ENCODE results near the gene DNM1.

DNM1 gene

DNA sequence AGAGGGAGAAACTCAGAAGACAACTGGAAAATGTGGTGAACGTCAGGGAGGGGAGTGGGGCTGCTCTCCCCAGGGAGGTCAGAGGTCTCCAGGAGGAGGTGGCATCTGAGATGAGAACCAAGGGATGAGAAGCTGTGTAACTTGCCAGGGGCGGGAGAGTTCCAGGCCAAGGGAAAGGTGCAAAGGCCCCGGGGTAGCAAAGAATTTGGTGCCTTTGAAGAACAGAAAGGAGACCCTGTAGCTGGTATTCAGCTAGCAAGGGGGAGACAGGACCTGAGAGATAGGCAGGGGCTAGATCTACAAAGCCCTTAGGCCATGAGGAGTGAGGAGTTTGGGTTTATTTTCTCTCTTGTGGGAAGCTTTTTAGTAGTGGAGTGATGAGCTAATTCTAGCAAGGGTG lies 3.3 kb downstream of the DNM1 start:
- ChIA-PET POLR2A (no interaction called here), CTCF (interaction anchor here (0.9 to 1.8 kb wide), 4 partner anchors 9 to 44 kb away, joined by 3 to 7 read pairs (median 4); no protein-coding TSS in a partner anchor)
- no peak for DNase-seq
- 86% methylated on average over 1 of the region's 3 CpGs for WGBS (ENCODE audit: insufficient coverage)
- no peaks in the 10 kb centered on the region for H3K27me3 ChIP-seq (replicated peaks in 2 of 5; ENCODE audit: control insufficient read depth in 4 of 5, insufficient read depth in 5 of 5, low read length in 4 of 5)
- no peaks in the 10 kb centered on the region for H3K36me3 ChIP-seq (ENCODE audit: control insufficient read depth in 4 of 4, insufficient read depth in 4 of 4, low read length in 3 of 4)
- H3K9me3 ChIP-seq (ENCODE audit: control extremely low read depth in 1 of 5, control insufficient read depth in 4 of 5, insufficient read depth in 2 of 5, low read depth in 1 of 5, low read length in 4 of 5) = no peaks in the 10 kb centered on the region
- no peak overlapping the region for H3K27ac ChIP-seq (ENCODE audit: insufficient read depth in 1 of 2, low read depth in 1 of 2, low read length in 2 of 2, poor library complexity in 1 of 2, severe bottlenecking in 2 of 2)
- H3K4me3 ChIP-seq (ENCODE audit: control insufficient read depth in 1 of 7, extremely low read depth in 1 of 7, insufficient read depth in 4 of 7, low read depth in 2 of 7, low read length in 6 of 7) = no peak overlapping the region
- peaks cover 0 to 26% (median 14%) of the 10 kb centered on the region in 4 experiments for H3K4me1 ChIP-seq (ENCODE audit: control extremely low read depth in 1 of 4, control insufficient read depth in 4 of 4, insufficient read depth in 4 of 4, low read length in 3 of 4)

DNA sequence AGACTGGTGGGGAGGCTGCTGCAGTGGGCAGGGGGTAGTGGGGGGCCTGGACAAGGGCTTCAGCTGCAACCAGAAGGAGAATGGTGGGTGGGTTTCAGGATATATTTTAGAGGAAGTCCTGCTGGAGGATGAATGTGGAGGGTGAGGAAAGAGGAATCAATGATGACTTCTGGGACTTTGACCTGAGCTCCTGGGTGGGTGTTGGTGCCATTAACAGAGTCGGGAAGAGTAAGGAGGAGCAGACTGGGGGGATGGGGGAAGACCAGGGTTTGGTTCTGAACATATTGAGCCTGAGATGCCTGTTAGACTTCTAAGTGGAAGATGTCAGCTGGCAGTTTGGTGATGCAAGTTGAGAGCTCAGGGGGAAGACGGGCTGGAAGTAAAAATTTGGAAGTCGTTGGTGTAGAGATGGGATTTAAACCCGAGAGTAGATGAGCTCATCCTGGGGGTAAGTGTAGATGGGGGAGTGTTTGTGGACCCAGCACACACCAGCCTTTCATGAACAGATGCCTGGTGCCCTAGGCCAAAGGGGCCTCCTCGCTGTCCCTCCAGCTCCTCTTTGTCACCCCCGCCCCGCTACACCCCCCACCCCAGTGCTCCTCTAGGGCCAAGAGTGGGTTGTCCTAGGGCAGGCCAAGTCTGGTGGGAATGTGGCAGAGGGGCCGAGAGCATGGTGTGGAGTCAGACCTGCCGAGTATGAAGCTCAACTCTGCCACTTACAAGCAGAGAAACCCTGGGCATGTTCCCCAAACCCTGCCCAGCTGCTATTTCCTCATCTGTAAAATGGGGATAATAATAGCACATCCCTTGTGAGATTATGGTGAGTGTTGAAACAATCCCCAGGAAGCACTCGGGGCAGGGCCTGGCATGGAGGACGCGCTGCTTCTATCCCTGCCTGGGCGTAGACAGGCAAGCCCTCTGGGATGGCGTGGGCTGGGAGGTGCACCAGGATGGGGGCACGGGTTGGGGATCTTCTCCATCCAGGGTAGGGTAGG lies 4.0 kb downstream of the DNM1 start:
- WGBS (ENCODE audit: insufficient coverage) = 93% methylated on average over 6 of the region's 15 CpGs

DNA sequence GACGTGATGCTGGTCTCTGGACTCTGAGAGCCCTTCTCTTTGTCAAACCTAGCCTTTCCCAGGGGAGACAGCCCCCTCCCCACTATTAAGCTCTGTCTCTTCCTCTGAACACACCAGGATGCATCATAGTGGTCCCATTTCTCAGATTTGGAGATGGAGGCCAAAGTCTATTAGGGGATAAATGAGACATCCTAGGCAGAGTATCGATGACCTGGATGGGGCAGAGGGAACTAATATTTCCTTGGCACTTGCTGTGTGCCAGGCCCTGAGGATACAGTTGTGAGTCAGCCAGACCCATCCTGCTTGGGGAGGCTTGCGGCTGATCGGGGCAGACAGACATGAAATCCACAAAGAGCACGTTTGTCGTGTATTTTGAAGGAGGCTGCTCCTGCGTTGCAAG lies 5.2 kb downstream of the DNM1 start:
- H3K4me3 ChIP-seq (ENCODE audit: control insufficient read depth in 1 of 7, extremely low read depth in 1 of 7, insufficient read depth in 4 of 7, low read depth in 2 of 7, low read length in 6 of 7) = no peak overlapping the region
- H3K36me3 ChIP-seq (ENCODE audit: control insufficient read depth in 4 of 4, insufficient read depth in 4 of 4, low read length in 3 of 4) = no peaks in the 10 kb centered on the region
- ChIA-PET CTCF (interaction anchor here (1.0 to 1.7 kb wide), 3 partner anchors 13 to 82 kb away, joined by 3 to 4 read pairs (median 4); partner anchors contain the start of gene CIZ1), POLR2A (no interaction called here)
- H3K9me3 ChIP-seq (ENCODE audit: control extremely low read depth in 1 of 5, control insufficient read depth in 4 of 5, insufficient read depth in 2 of 5, low read depth in 1 of 5, low read length in 4 of 5) = no peaks in the 10 kb centered on the region
- no peaks in the 10 kb centered on the region for H3K27me3 ChIP-seq (replicated peaks in 2 of 5; ENCODE audit: control insufficient read depth in 4 of 5, insufficient read depth in 5 of 5, low read length in 4 of 5)
- no peak overlapping the region for H3K27ac ChIP-seq (ENCODE audit: insufficient read depth in 1 of 2, low read depth in 1 of 2, low read length in 2 of 2, poor library complexity in 1 of 2, severe bottlenecking in 2 of 2)
- H3K4me1 ChIP-seq (ENCODE audit: control extremely low read depth in 1 of 4, control insufficient read depth in 4 of 4, insufficient read depth in 4 of 4, low read length in 3 of 4) = peaks cover 0 to 15% (median 12%) of the 10 kb centered on the region in 4 experiments
- DNase-seq = no peak
- WGBS (ENCODE audit: insufficient coverage) = 100% methylated on average over 7 of the region's 7 CpGs

More for the DNA sequence above, 4.0 kb downstream of the DNM1 start:
- ChIA-PET POLR2A (no interaction called here), CTCF (interaction anchor here (0.9 to 1.8 kb wide), 4 partner anchors 9 to 43 kb away, joined by 3 to 7 read pairs (median 4); no protein-coding TSS in a partner anchor)
- Histone ChIP-seq H3K9me3 (ENCODE audit: control extremely low read depth in 1 of 5, control insufficient read depth in 4 of 5, insufficient read depth in 2 of 5, low read depth in 1 of 5, low read length in 4 of 5) (no peaks in the 10 kb centered on the region), H3K27me3 (replicated peaks in 2 of 5; ENCODE audit: control insufficient read depth in 4 of 5, insufficient read depth in 5 of 5, low read length in 4 of 5) (no peaks in the 10 kb centered on the region), H3K36me3 (ENCODE audit: control insufficient read depth in 4 of 4, insufficient read depth in 4 of 4, low read length in 3 of 4) (no peaks in the 10 kb centered on the region), H3K4me1 (ENCODE audit: control extremely low read depth in 1 of 4, control insufficient read depth in 4 of 4, insufficient read depth in 4 of 4, low read length in 3 of 4) (peaks cover 0 to 22% (median 14%) of the 10 kb centered on the region in 4 experiments), H3K27ac (ENCODE audit: insufficient read depth in 1 of 2, low read depth in 1 of 2, low read length in 2 of 2, poor library complexity in 1 of 2, severe bottlenecking in 2 of 2) (no peak overlapping the region), H3K4me3 (ENCODE audit: control insufficient read depth in 1 of 7, extremely low read depth in 1 of 7, insufficient read depth in 4 of 7, low read depth in 2 of 7, low read length in 6 of 7) (no peak overlapping the region)
- DNase-seq = no peak

DNA sequence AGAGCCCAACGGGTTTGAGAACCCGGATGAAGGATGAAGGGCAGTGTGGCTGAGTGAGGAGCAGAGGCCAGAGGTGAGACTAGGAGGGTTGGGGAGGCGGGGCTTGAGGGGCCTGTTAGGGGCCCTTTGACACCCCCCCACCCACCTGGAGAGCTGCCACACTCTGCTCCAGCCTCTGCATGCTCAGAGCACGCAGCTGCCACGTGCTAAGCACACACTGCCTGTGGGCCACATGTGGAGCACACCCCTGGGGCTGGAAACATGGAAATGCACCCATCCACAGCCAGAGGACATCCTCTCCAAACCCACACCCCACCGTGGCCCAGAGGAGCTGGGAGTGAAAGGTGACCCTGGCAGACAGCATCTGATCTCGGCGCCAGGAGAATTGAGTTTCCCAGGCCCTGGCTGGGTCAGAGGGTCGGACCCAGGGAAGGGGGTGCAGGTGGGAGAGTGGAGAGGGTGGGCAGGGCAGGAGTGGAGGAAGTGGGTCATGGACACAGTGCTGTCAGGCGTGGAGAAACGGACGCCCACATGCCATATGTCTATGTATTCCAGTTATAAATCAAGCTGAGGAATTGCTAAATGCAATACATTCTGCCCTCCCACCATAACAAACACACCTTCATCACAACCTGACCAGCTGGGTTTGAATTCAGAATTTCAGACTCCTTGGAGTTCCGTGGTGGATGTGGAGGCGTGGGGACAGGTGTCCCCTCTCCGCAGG lies 5.9 kb downstream of the DNM1 start:
- no peak overlapping the region for H3K4me3 ChIP-seq (ENCODE audit: control insufficient read depth in 1 of 7, extremely low read depth in 1 of 7, insufficient read depth in 4 of 7, low read depth in 2 of 7, low read length in 6 of 7)
- ChIA-PET CTCF (interaction anchor here (1.0 to 1.5 kb wide), 3 partner anchors 14 to 82 kb away, joined by 3 to 4 read pairs (median 3); partner anchors contain the start of gene CIZ1), POLR2A (no interaction called here)
- no peak overlapping the region for H3K27ac ChIP-seq (ENCODE audit: insufficient read depth in 1 of 2, low read depth in 1 of 2, low read length in 2 of 2, poor library complexity in 1 of 2, severe bottlenecking in 2 of 2)
- DNase-seq = no peak
- H3K9me3 ChIP-seq (ENCODE audit: control extremely low read depth in 1 of 5, control insufficient read depth in 4 of 5, insufficient read depth in 2 of 5, low read depth in 1 of 5, low read length in 4 of 5) = no peaks in the 10 kb centered on the region
- H3K27me3 ChIP-seq (replicated peaks in 2 of 5; ENCODE audit: control insufficient read depth in 4 of 5, insufficient read depth in 5 of 5, low read length in 4 of 5) = no peaks in the 10 kb centered on the region
- 84% methylated on average over 8 of the region's 15 CpGs for WGBS (ENCODE audit: insufficient coverage)
- peaks cover 0 to 8% (median 6%) of the 10 kb centered on the region in 4 experiments for H3K4me1 ChIP-seq (ENCODE audit: control extremely low read depth in 1 of 4, control insufficient read depth in 4 of 4, insufficient read depth in 4 of 4, low read length in 3 of 4)
- no peaks in the 10 kb centered on the region for H3K36me3 ChIP-seq (ENCODE audit: control insufficient read depth in 4 of 4, insufficient read depth in 4 of 4, low read length in 3 of 4)

DNA sequence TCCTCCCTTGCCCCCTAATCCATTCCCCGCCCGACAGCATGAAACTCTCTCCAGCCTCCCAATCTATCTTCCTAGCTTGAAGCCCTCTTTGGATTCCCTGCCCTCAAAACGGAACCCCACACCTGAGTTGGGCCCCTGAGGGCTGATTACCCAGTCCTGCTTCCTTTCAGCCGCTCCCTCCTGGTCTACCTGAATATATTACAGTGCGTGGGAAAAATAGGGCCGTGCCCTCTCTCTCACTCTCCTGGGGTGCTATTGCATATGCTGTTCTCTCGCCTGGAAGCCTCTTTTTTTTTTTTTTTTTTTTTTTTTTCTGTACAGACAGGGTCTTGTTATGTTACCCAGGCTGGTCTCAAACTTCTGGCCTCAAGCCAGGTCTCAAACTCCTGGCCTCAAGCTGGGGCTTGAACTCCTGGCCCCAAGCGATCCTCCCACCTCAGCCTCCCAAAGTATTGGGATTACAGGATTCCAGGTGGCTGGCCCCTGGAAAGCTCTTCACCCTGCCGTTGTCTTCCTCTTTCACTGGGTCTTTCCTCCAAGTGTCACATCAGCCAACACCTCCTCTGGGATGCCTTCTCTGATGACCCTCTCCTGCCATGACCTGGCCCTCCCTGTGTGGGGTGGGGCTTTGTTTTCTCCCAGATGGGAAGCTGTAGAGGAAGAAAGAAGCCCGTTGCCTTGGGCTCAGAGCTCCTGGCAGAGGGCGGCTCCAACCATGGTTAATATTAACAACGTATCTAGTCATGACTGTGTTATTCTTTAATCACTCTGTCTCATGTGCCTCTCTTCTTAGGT lies 8.2 kb downstream of the DNM1 start:
- no peaks in the 10 kb centered on the region for H3K4me1 ChIP-seq (ENCODE audit: control extremely low read depth in 1 of 4, control insufficient read depth in 4 of 4, insufficient read depth in 4 of 4, low read length in 3 of 4)
- no peaks in the 10 kb centered on the region for H3K9me3 ChIP-seq (ENCODE audit: control extremely low read depth in 1 of 5, control insufficient read depth in 4 of 5, insufficient read depth in 2 of 5, low read depth in 1 of 5, low read length in 4 of 5)
- CTCF ChIA-PET = interaction anchor here (1.1 to 1.2 kb wide), 2 partner anchors 14 to 44 kb away, joined by 3 read pairs; no protein-coding TSS in a partner anchor
- no peak overlapping the region for H3K27ac ChIP-seq (ENCODE audit: insufficient read depth in 1 of 2, low read depth in 1 of 2, low read length in 2 of 2, poor library complexity in 1 of 2, severe bottlenecking in 2 of 2)
- DNase-seq = no peak
- WGBS (ENCODE audit: insufficient coverage) = 80% methylated on average over 8 of the region's 12 CpGs
- no peaks in the 10 kb centered on the region for H3K36me3 ChIP-seq (ENCODE audit: control insufficient read depth in 4 of 4, insufficient read depth in 4 of 4, low read length in 3 of 4)
- H3K4me3 ChIP-seq (ENCODE audit: control insufficient read depth in 1 of 7, extremely low read depth in 1 of 7, insufficient read depth in 4 of 7, low read depth in 2 of 7, low read length in 6 of 7) = no peak overlapping the region
- no peaks in the 10 kb centered on the region for H3K27me3 ChIP-seq (replicated peaks in 2 of 5; ENCODE audit: control insufficient read depth in 4 of 5, insufficient read depth in 5 of 5, low read length in 4 of 5)
- POLR2A ChIA-PET = no interaction called here

DNA sequence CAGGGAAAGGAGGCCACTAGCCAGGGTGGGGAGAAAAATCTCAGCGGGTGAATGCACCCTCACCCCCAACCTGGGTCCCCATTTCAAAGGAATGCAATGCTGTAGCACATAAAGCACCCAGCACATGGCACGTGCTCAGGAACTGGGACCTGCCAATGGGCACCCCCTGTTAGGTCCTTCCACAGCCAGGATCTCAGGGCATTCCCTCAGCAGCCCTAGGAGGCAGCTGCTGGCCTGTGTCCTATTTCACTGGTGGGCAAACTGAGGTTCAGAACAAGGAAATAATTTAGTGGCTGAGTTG lies 8.8 kb downstream of the DNM1 start:
- no peaks in the 10 kb centered on the region for H3K9me3 ChIP-seq (ENCODE audit: control extremely low read depth in 1 of 5, control insufficient read depth in 4 of 5, insufficient read depth in 2 of 5, low read depth in 1 of 5, low read length in 4 of 5)
- H3K27ac ChIP-seq (ENCODE audit: insufficient read depth in 1 of 2, low read depth in 1 of 2, low read length in 2 of 2, poor library complexity in 1 of 2, severe bottlenecking in 2 of 2) = no peak overlapping the region
- no peaks in the 10 kb centered on the region for H3K27me3 ChIP-seq (replicated peaks in 2 of 5; ENCODE audit: control insufficient read depth in 4 of 5, insufficient read depth in 5 of 5, low read length in 4 of 5)
- H3K4me1 ChIP-seq (ENCODE audit: control extremely low read depth in 1 of 4, control insufficient read depth in 4 of 4, insufficient read depth in 4 of 4, low read length in 3 of 4) = no peaks in the 10 kb centered on the region
- no peak for DNase-seq
- CTCF ChIA-PET = interaction anchor here (1.1 to 2.0 kb wide), 3 partner anchors 15 to 43 kb away, joined by 3 to 4 read pairs (median 3); no protein-coding TSS in a partner anchor
- no peaks in the 10 kb centered on the region for H3K36me3 ChIP-seq (ENCODE audit: control insufficient read depth in 4 of 4, insufficient read depth in 4 of 4, low read length in 3 of 4)
- WGBS (ENCODE audit: insufficient coverage) = 100% methylated on average over 1 of the region's 2 CpGs
- POLR2A ChIA-PET = no interaction called here
- H3K4me3 ChIP-seq (ENCODE audit: control insufficient read depth in 1 of 7, extremely low read depth in 1 of 7, insufficient read depth in 4 of 7, low read depth in 2 of 7, low read length in 6 of 7) = no peak overlapping the region
